Smooth muscle cell (in vitro differentiated cells): ENCODE results near the gene NEBL. TPM values are rescaled to one million over a fixed set of nuclear protein-coding genes. Genes with fewer than 3 reads are reported as not detected.

Source experiments
- DNase-seq: peaks from one replicate; lab custom pipeline; 2025; ENCODE audit not compliant: unreplicated experiment; lab: John Stamatoyannopoulos, UW
- H2AFZ ChIP-seq: fragments of 200-600 bp; sonication (generic); 2 replicates; pipeline ENCODE4 v1.6.0; 2016; ENCODE audit warnings: antibody characterized with exemption, low read depth, mild to moderate bottlenecking
- H3F3A ChIP-seq: fragments of 200-600 bp; sonication (generic); 2 replicates; pipeline ENCODE4 v1.6.0; 2017; ENCODE audit warnings: antibody characterized with exemption, low read depth
- H3K27ac ChIP-seq: fragments of 200-600 bp; sonication (generic); 2 replicates; pipeline ENCODE4 v1.5.1; 2016; ENCODE audit warnings: low read depth, mild to moderate bottlenecking
- H3K27me3 ChIP-seq: fragments of 200-600 bp; sonication (generic); 2 replicates; pipeline ENCODE4 v1.6.1; 2016; ENCODE audit warnings: low read depth, mild to moderate bottlenecking
- H3K36me3 ChIP-seq: fragments of 200-600 bp; sonication (generic); 2 replicates; pipeline ENCODE4 v1.5.1; 2016; ENCODE audit warnings: low read depth
- H3K4me1 ChIP-seq: fragments of 200-600 bp; sonication (generic); 2 replicates; pipeline ENCODE4 v1.5.1; 2016; ENCODE audit warnings: low read depth
- H3K4me2 ChIP-seq: fragments of 200-600 bp; sonication (generic); 2 replicates; pipeline ENCODE4 v1.6.0; 2016; ENCODE audit warnings: mild to moderate bottlenecking
- H3K4me3 ChIP-seq: fragments of 200-600 bp; sonication (generic); 2 replicates; pipeline ENCODE4 v1.5.1; 2016; ENCODE audit warnings: mild to moderate bottlenecking
- H3K79me2 ChIP-seq: fragments of 200-600 bp; sonication (generic); 2 replicates; pipeline ENCODE4 v1.6.0; 2016; ENCODE audit warnings: low read depth, mild to moderate bottlenecking
- H3K9ac ChIP-seq: fragments of 200-600 bp; sonication (generic); 2 replicates; pipeline ENCODE4 v1.6.0; 2016; ENCODE audit warnings: low read depth
- H3K9me3 ChIP-seq: fragments of 200-600 bp; sonication (generic); replicated peaks from 2 replicates; pipeline ENCODE4 v1.5.1; 2016; ENCODE audit warnings: low read depth
- H4K20me1 ChIP-seq: fragments of 200-600 bp; sonication (generic); 2 replicates; pipeline ENCODE4 v1.6.0; 2016; ENCODE audit warnings: low read depth
- CTCF ChIP-seq: fragments of 200-600 bp; sonication (generic); IDR thresholded peaks from 2 replicates; pipeline ENCODE4 v1.5.1; 2017; ENCODE audit warnings: borderline replicate concordance, mild to moderate bottlenecking, antibody characterized with exemption; ENCODE audit not compliant: insufficient read depth, poor library complexity, severe bottlenecking
- WGBS: methylation state at CpG from one replicate; pipeline ENCODE4 v1.1.7; 2016; ENCODE audit warnings: low lambda C conversion rate; 5-methylcytosine and 5-hydroxymethylcytosine counted together
- polyA plus RNA-seq: library from polyadenylated mRNA; unstranded; fragments of >200 nt; fragmentation: Nextera tagmentation; extraction: Ambion mirVana; gene quantifications from 2 replicates; pipeline ENCODE4 v1.2.1, GENCODE V29; 2016
- total RNA-seq: library from RNA; depleted of rRNA; stranded (reverse); fragments of >200 nt; gene quantifications from 2 replicates; pipeline ENCODE4 v1.2.3, GENCODE V29; 2014

Gene NEBL
- total and polyA plus RNA-seq, 2 experiments from 2014 or later: 1.8 to 12.8 TPM

DNA sequence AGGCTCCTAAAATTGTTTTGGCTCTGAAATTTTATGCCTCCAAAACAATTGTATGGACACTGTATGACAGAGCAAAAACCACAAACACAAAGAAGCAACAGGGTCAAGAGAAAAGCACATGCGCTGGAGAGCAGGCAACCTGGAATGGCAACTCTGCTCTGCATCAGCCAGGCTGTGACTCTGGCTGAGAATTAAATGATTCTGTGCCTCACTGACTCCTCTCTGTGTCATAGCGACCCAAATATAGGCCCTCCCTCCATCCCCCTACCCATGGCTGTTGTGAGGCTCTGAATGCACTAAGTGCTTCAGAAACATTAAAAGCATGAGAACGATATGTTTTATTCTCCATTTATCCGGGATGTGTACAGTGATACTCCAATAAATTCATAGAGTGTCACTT lies 24.9 kb upstream of the NEBL start:
- Histone ChIP-seq H3K9me3 (no peaks in the 10 kb centered on the region), H3K4me2 (no peak overlapping the region), H3K79me2 (no peaks in the 10 kb centered on the region), H3K4me3 (no peak overlapping the region), H4K20me1 (no peaks in the 10 kb centered on the region), H3K27ac (no peak overlapping the region), H3K9ac (no peak overlapping the region), H2AFZ (no peak overlapping the region), H3K27me3 (no peaks in the 10 kb centered on the region), H3K4me1 (no peaks in the 10 kb centered on the region), H3F3A (no peaks in the 10 kb centered on the region), H3K36me3 (no peaks in the 10 kb centered on the region)
- TF ChIP-seq CTCF: no peak
- DNase-seq: no peak
- 94% methylated on average over 4 of the region's 4 CpGs for WGBS

DNA sequence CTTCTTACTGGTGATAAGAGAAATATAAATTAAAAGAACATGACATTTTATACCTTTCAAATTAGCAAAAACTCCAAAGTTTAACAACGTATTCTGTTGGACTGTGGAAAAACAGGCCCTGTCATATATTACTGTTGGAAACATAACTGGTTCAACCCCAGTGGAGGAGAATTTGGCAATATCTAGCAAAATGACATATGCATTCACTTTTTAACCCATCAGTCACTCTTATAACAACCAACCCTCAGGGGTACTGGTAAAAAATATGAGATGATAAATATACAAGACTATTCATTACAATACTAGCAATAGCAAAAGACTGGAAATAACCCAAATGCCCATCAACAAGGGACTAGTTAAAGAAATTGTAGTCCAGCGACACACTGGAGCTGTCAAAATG lies 22.9 kb upstream of the NEBL start:
- DNase-seq: no peak
- Histone ChIP-seq H4K20me1 (no peaks in the 10 kb centered on the region), H3K9me3 (no peaks in the 10 kb centered on the region), H3K4me3 (no peak overlapping the region), H3K27me3 (no peaks in the 10 kb centered on the region), H3K4me2 (no peak overlapping the region), H3K36me3 (no peaks in the 10 kb centered on the region), H3K9ac (no peak overlapping the region), H3F3A (no peaks in the 10 kb centered on the region), H2AFZ (no peak overlapping the region), H3K4me1 (no peaks in the 10 kb centered on the region), H3K27ac (no peak overlapping the region), H3K79me2 (no peaks in the 10 kb centered on the region)
- WGBS: 93% methylated on average over 2 of the region's 2 CpGs
- no peak for TF ChIP-seq CTCF

DNA sequence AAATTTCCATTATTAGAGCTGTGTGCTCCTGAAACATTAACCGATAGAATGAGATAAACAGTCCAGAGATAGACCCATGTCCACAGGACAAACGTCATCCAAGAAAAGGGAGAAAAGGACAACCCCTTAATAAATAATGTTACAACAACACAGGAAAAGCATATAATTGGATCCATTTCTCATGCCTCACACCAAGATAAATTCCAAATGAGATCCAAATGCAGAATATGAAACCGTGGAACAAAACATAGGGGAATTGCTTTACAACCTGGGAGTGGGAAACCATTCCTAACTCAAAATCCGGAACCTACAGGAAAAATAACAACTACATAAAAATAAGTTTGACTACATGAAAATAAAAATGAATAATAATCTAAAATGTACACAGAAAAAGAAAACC lies 22.4 kb upstream of the NEBL start:
- no peaks in the 10 kb centered on the region for H3K9me3 ChIP-seq
- WGBS: 92% methylated on average over 4 of the region's 4 CpGs
- no peaks in the 10 kb centered on the region for H3K79me2 ChIP-seq
- no peaks in the 10 kb centered on the region for H3K36me3 ChIP-seq
- no peak overlapping the region for H3K9ac ChIP-seq
- no peak for DNase-seq
- TF ChIP-seq CTCF: no peak
- no peak overlapping the region for H3K27ac ChIP-seq
- no peaks in the 10 kb centered on the region for H3F3A ChIP-seq
- no peak overlapping the region for H3K4me2 ChIP-seq
- no peaks in the 10 kb centered on the region for H4K20me1 ChIP-seq
- no peak overlapping the region for H3K4me3 ChIP-seq
- no peaks in the 10 kb centered on the region for H3K4me1 ChIP-seq
- H2AFZ ChIP-seq: no peak overlapping the region
- no peaks in the 10 kb centered on the region for H3K27me3 ChIP-seq

DNA sequence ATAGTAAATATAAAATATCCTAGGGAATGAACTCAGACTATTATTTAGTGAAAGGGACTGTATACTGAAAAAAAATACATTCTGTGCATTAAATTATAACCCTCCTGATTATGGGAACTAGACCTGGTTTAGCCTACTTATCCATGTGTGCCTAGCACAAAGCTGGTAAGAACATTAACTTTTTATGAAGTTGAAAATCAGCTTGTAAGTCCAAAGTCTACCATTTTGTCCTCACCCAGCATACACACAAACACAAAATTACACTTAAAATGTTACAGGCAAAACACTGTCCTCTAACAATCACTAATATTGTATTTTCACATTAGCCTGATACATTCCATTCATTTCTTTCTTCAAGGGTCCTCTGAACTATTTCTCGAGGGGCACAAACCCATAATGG lies 19.9 kb upstream of the NEBL start:
- no peaks in the 10 kb centered on the region for H4K20me1 ChIP-seq
- DNase-seq: no peak
- no peaks in the 10 kb centered on the region for H3K79me2 ChIP-seq
- H3K27me3 ChIP-seq: no peaks in the 10 kb centered on the region
- H3K4me3 ChIP-seq: no peak overlapping the region
- no peak overlapping the region for H2AFZ ChIP-seq
- no peaks in the 10 kb centered on the region for H3K9me3 ChIP-seq
- WGBS: 87% methylated on average over 1 of the region's 1 CpG
- no peak overlapping the region for H3K9ac ChIP-seq
- no peak overlapping the region for H3K4me2 ChIP-seq
- no peak for TF ChIP-seq CTCF
- H3K4me1 ChIP-seq: no peaks in the 10 kb centered on the region
- H3K36me3 ChIP-seq: no peaks in the 10 kb centered on the region
- H3F3A ChIP-seq: no peaks in the 10 kb centered on the region
- no peak overlapping the region for H3K27ac ChIP-seq
